ENCODE data around the gene AKT3. TPM values are rescaled to one million over a fixed set of nuclear protein-coding genes. Genes with fewer than 3 reads are reported as not detected.

AKT3 gene
- total and polyA plus RNA-seq, 8 donors, result 4.2 to 24.1 (median 11.6) TPM

GRCh38 chr1:243726806-243727502 is 123.1 kb downstream of the AKT3 start:
- no peak for DNase-seq
- H3K27ac ChIP-seq, result no peak overlapping the region
- H3K27me3 ChIP-seq, result no peaks in the 10 kb centered on the region
- no peak for FAIRE-seq
- no peak overlapping the region for H3K4me3 ChIP-seq
- H3K36me3 ChIP-seq, result no peaks in the 10 kb centered on the region
- H3K9me3 ChIP-seq, result no peaks in the 10 kb centered on the region
- TF ChIP-seq CTCF (IDR thresholded peaks at IDR 0.05), result no peak
- intact Hi-C loops (cut with DNase I), result no loop called here
- ATAC-seq, result no peak
- H3K4me1 ChIP-seq, result peaks cover 0 to 3% (median 0%) of the 10 kb centered on the region in 3 donors
- 75 to 92% methylated on average over 2 of the region's 2 CpGs for WGBS, 2 donors

GRCh38 chr1:243725846-243726245 is 124.2 kb downstream of the AKT3 start:
- Histone ChIP-seq H3K9me3 (no peaks in the 10 kb centered on the region), H3K27me3 (no peaks in the 10 kb centered on the region), H3K36me3 (no peaks in the 10 kb centered on the region), H3K4me1 (peaks cover 0 to 3% (median 0%) of the 10 kb centered on the region in 3 donors), H3K27ac (no peak overlapping the region), H3K4me3 (no peak overlapping the region)
- no peak for FAIRE-seq
- DNase-seq, result no peak
- intact Hi-C loops (cut with DNase I), result no loop called here
- 77 to 88% methylated on average over 3 of the region's 3 CpGs for WGBS, 2 donors
- no peak for ATAC-seq
- no peak for TF ChIP-seq CTCF (IDR thresholded peaks at IDR 0.05)

DNA sequence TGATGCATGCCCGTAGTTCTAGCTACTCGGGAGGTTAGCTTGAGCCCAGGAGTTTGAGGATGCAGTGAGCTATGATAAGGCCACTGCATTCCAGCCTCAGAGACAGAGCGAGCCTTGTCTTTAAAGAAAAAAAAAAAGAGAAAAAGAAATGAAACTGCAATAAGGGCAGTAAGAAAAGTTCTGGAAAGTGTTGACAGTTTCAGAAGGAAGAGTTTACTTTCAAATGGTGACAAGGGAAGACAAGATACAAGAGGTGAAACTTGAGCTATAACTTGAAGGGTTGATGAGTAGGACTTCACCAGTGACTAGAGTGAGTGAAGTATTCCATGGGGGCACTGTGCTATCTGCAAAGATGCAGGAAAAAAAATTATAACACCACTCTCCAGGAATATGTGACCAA is 125.0 kb downstream of the AKT3 start:
- DNase-seq, result no peak
- intact Hi-C loops (cut with DNase I), result no loop called here
- ATAC-seq, result no peak
- FAIRE-seq, result no peak
- 72 to 82% methylated on average over 3 of the region's 3 CpGs for WGBS, 2 donors
- Histone ChIP-seq H3K4me3 (no peak overlapping the region), H3K36me3 (no peaks in the 10 kb centered on the region), H3K9me3 (no peaks in the 10 kb centered on the region), H3K4me1 (peaks cover 0 to 3% (median 0%) of the 10 kb centered on the region in 3 donors), H3K27ac (no peak overlapping the region), H3K27me3 (no peaks in the 10 kb centered on the region)
- no peak for TF ChIP-seq CTCF (IDR thresholded peaks at IDR 0.05)

- no peaks in the 10 kb centered on the region for H3K36me3 ChIP-seq
- no peak for ATAC-seq
- WGBS, 2 donors, result 70 to 71% methylated on average over 3 of the region's 3 CpGs
These were observed 126.5 kb downstream of the AKT3 start for GRCh38 chr1:243723458-243724043.

More at GRCh38 chr1:243723458-243724043, 126.5 kb downstream of the AKT3 start:
- FAIRE-seq (no peak), DNase-seq (no peak)
- Histone ChIP-seq H3K4me1 (peaks cover 0 to 3% (median 0%) of the 10 kb centered on the region in 3 donors), H3K27ac (no peak overlapping the region), H3K9me3 (no peaks in the 10 kb centered on the region), H3K4me3 (no peak overlapping the region), H3K27me3 (no peaks in the 10 kb centered on the region)
- no peak for TF ChIP-seq CTCF (IDR thresholded peaks at IDR 0.05)
- intact Hi-C loops (cut with DNase I), result no loop called here

Data from pancreas (tissue), 10 donors.